ENCODE results near the gene AP1M2.
A peak's percentile ranks its signal among the peaks of the same experiment; 100 is the strongest.
"Not testable (repeated sequence)": the region's sequence is repeated elsewhere in the genome, so short reads cannot be mapped to it uniquely, and the experiment has no call there.

AP1M2 gene

GRCh38 chr19:10600149-10600548 lies 13.0 kb upstream of the AP1M2 start:
- no peak for DNase-seq

- DNase-seq, result no peak
Measured at GRCh38 chr19:10593820-10594637, 6.9 kb upstream of the AP1M2 start.

DNA sequence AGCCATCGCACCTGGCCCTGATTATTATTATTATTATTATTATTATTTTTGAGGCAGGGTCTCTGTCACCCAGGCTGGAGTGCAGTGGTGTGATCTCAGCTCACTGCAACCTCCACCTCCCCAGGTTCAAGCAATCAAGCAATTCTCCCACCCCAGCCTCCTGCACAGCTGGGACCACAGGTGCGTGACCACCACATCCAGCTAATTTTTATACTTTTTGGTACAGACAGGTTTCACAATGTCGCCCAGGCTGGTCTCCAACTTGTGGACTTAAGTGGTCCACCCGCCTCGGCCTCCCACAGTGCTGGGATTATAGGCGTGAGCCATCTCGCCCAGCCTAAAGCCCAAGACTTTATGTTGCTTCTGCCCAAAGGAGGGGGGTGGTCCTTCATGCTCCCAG lies 6.0 kb upstream of the AP1M2 start:
- DNase-seq, result no peak

DNA sequence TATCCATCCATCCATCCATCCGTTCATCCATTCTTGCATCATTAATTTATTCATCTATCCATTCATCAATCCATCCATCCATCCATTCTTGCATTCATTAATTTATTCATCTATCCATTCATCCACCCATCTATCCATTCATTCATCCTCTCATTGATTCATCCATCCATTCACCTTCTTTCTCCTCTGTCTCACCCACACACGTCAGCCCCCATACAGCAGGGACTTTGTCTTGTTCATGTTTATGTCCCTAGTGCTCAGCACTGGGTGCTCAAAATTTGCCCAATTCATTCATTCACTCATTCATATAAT lies 683 bp upstream of the AP1M2 start:
- no peak for DNase-seq

DNA sequence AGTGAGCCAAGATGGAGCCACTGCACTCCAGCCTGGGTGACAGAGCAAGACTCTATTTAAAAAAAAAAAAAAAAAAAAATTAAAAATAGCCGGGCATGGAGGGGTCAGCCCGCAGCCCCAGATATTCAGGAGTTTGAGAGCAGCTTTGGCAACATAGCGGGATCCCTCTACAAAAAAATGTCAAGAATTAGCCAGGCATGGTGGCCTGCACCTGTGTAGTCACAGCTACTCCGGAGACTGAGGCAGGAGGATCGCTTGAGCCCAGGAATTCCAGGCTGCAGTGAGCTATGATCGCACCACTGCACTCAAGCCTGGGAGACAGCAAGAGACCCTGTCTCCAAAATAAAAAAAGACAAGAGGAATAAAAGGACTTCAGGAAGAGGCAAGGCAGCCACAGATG lies 716 bp downstream of the AP1M2 start:
- DNase-seq, result no peak

DNA sequence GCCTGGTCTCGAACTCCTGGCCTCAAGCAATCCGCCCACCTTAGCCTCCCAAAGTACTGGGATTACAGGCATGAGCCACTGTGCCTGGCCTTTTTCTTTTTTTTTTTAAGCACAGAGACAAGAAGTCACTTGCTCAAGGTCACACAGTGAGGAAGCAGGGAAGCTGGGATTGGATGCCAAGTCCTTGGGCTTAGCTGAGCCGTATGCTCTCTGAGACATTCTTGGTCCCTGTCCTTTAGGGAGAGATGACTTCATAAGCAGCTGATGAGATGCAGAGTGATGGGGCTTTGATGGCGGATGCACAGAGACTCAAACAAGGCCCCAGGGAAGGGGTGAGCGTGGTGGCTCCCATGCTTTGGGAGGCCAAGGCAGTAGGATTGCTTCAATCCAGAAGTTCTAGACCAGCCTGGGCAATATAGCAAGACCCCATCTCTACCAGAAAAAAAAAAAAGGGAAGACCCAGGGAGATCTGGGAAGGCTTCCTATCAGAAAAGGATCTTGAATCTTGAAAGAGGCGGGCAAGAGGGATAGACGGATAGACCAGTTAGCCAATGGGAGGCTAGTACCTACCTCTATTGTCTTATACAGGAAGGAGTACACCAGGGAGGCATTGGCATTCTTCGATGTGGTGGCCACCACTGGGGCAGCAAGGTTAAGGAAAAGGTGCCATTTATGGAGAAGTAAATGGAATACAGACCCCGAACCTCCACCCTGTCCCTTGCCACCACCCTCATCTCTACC lies 3.9 kb downstream of the AP1M2 start:
- no peak for DNase-seq

GRCh38 chr19:10582091-10582490 lies 5.0 kb downstream of the AP1M2 start:
- DNase-seq, result no peak

DNA sequence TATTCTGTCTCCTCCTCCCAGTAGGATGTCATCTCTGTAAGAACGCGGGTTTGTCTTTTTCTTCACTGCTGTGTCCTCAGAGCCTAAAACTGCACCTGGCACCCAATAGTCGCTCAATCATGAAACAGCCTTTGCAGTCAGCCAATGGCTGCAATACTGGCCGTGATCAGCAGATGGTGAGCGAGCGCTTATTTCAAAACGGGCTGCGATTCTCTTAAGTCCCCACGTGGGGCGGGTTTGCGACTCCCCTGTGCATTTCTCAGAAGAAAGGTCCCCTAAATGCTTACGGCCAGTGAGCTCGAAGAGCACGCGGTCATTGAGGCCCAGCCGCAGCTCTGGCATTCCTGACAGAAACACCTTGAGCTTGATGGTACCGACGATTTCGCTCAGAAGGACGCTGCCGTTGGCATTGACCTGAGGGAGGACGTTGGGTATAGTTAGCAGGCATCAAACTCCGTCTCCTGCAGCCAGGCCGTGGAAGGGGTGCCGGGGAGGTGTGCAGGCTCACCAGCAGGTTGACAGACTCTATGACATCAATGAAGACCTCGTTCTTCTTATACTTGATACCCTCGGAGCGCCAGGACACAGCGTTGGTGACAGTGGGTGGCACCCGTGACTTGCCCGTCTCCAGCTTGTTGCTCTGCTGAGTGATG lies 6.0 kb downstream of the AP1M2 start:
- DNase-seq, result peak; percentile 82

DNA sequence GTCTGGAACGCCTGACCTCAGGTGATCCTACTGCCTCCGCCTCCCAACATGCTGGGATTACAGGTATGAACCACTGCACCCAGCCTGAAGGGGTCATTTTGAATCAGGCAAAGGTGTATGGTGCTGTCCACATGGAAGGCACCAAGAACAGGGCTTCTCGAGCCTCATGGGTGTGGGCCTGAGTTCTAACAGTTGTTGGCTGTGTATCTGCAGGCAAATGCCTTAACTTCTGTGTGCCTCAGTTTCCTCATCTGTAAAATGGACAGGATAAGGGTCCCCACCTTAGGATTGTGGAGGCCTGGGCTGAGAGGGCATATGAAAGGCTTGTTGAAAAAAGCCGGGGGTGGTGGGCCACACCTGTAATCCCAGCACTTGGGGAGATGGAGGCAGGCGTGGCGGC lies 9.2 kb downstream of the AP1M2 start:
- no peak for DNase-seq

- no peak for DNase-seq
Measured at GRCh38 chr19:10575011-10575716, 11.9 kb downstream of the AP1M2 start.

DNA sequence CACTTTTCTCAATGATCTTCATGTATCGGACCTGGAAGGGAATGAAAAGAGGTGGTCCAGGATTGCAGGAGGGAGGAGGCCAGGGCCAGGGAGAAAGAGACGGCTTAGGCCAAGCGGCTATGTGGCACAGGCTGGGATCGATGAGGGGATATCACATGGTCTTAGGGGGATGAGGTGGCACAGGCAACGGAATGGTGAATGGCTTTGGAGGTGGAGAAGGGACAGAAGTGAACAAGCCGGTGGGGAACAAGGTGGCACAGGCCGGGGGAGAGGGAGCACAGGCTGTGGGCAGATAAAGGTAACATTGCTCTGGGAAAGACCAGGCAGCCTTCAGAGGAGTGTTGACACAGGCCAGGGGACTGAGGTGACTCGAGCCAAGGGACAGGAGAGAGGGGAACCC lies 12.7 kb downstream of the AP1M2 start:
- no peak for DNase-seq

GRCh38 chr19:10573793-10574192 lies 13.3 kb downstream of the AP1M2 start:
- DNase-seq, result not testable (repeated sequence)

- DNase-seq, result peak; percentile 100
Measured at GRCh38 chr19:10568826-10569651, 18.1 kb downstream of the AP1M2 start, which contains the start of gene CDKN2D. Gene CDKN2D, minus strand, starts transcription at chr19:10568979. Its CDS starts 326 bp downstream, at chr19:10568653.

- peak; percentile 49 for DNase-seq
Measured at GRCh38 chr19:10568062-10568825, 18.9 kb downstream of the AP1M2 start.

GRCh38 chr19:10567656-10568055 lies 19.5 kb downstream of the AP1M2 start:
- no peak for DNase-seq

DNA sequence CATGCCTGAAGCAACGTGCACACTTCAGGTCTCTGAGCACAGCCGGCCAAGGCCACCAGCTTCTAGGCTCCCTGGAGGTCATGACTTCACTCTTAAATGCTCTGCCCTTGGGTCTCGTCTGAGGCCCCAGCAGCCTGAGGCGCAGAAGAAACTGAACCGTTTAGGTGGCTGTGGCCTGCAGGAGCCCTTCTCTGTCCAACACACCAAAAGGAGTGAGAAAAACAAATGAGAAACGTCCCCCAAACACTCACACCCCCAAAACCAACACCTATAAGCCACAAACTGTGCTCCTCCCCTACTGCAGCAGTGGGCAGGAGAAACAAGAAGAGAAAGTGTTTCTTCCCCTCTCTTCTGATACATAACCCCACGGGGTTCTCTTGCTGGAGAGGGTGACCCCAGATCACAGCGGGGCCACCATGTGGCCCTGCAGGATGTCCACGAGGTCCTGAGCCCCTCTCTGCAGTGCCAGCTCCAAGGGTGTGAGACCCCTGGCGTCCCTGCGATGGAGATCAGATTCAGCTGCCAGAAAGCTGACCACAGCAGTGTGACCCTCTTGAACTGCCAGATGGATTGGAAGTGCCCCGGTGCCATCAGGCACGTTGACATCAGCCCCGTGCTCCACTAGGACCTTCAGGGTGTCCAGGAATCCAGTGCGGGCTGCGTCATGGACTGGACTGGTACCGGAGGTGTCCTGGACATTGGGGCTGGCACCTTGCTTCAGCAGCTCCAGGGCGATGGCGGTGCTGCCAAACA lies 20.3 kb downstream of the AP1M2 start:
- peak; percentile 26 for DNase-seq

- no peak for DNase-seq
Measured at GRCh38 chr19:10566408-10566657, 20.8 kb downstream of the AP1M2 start.

DNA sequence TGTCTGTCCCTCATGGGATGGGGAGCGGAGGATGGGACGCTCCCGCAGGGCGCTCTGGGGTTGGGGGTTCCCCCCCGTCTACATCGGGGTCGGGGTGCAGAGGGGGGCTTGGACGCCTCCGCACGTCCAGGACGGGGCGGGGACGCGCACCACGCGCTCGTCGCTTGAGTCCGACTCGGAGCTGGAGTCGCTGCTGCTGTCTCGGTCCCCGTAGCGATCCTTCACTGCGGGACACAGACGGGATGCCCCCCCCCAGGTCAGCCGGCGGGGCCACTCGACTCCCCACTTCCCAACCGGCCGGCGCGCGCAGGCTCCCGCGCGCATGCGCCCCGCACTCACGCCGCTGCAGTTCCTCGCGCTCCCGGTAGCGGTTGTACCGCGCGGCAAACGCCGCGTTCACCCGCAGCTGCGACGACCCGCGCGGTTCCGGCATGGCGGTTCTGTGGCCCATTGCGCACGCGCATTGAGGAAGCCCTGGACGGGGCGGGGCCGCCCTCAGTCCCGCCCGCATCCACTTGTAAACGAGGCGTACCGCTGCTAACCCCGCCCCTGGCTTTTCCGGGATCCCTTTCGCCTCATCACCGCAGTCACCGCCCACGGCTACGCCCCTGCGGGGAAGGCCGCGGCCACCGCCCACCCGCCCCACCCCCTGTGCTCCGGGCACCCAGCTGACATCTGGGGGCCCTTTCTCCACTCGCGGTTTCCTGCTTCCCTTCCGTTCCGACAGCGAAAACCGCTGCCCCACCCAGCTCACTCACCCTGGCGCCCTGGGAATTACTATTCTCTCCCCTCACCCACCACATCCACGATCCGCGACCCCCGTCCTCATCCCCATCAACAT lies 21.3 kb downstream of the AP1M2 start, which contains the start of gene KRI1:
TSS of gene KRI1 (minus strand) at position 444 of the 841 bp plus-strand sequence. CDS start at position 433, 11 bp downstream.
- peak; percentile 99 for DNase-seq

- peak; percentile 39 for DNase-seq
Measured at GRCh38 chr19:10565028-10565566, 22.0 kb downstream of the AP1M2 start.

DNA sequence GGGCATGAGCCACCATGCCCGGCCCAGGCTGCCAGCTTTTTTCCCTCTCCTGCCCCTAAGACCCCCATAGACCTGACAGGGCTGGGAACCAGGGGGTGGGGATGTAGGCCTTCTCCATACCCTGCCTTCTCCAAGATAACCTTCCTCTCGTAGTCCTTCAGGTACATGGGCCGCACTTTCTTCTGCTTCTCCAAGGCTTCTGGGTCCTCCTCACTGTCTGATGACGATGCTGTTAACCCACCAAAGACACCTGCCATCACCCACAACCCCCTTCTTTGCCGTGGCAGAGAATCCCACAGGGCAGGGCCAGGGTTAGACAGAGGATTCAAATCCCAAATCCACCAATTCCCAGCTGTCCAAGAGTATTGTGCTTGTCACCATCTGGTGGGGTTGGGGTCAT lies 24.5 kb downstream of the AP1M2 start:
- no peak for DNase-seq

All from activated CD4-positive, alpha-beta T cell treated with anti-CD3 and anti-CD28 coated beads for 1 hour (primary cell).